ENCODE measurements around the gene PTPRM. TPM values are rescaled to one million over a fixed set of nuclear protein-coding genes. Genes with fewer than 3 reads are reported as not detected.

PTPRM gene
- total and polyA plus RNA-seq, 2 of the 8 experiments (the other 6 are each of a cell fraction or from before 2014, with no cell fraction given): 4.1 to 7.0 TPM

DNA sequence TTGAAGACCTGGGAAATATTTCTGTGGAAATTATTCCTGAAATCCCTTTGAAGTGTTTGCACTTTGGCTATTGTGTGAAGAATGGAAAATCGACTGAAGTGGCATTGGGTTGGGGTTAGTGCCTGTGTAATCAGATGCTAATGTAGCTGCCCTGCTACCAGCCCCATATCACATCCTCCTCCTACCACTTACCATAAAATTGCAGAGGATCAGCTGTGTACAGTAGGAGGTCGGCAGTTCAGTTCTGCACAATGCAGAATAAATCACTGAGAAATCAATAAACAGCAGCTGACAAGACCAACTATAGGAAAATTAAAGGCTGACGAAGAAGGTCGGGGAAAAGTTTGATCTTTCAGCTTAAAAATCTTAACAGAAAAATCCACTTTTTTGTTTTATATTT, 440.9 kb downstream of the PTPRM start (continued):
- no peak for TF ChIP-seq SIN3A (conservative IDR thresholded peaks at IDR 0.05 in 1 of 2, IDR thresholded peaks at IDR 0.05 in 1 of 2; ENCODE audit: low read depth in 1 of 2, low read length in 2 of 2)
- no peak for TF ChIP-seq KDM1A (IDR thresholded peaks at IDR 0.05; ENCODE audit: borderline replicate concordance, low read length)
